Activated CD4-positive, alpha-beta memory T cell treated with anti-CD3 and anti-CD28 coated beads, Interleukin-2, amount 10 ng/mL, durations not matched to agents 7 days and 5 days (primary cell): ENCODE measurements around the gene PLEKHA6. TPM values are rescaled to one million over a fixed set of nuclear protein-coding genes. Genes with fewer than 3 reads are reported as not detected.
A peak's percentile ranks its signal among the peaks of the same experiment; 100 is the strongest.

Source experiments
- CTCF ChIA-PET: fragments of 350-600 bp; sonication (Branson Sonifier 250); formaldehyde crosslinking; loops from one replicate; lab custom pipeline; 2021; ENCODE audit warnings: antibody characterized with exemption, inconsistent platforms; lab: Charles Lee
- POLR2A ChIA-PET: fragments of 350-600 bp; sonication (Branson Sonifier 250); formaldehyde crosslinking; loops from one replicate; lab custom pipeline; 2021; ENCODE audit warnings: antibody characterized with exemption; lab: Charles Lee
- DNase-seq: peaks from one replicate; pipeline ENCODE4 v3.0.0-alpha.2; 2020
- H3K27ac Mint-ChIP-seq: one replicate; pipeline ENCODE4 v1.8.0; 2021; ENCODE audit warnings: mild to moderate bottlenecking, mixed read lengths
- H3K27me3 Mint-ChIP-seq: one replicate; pipeline ENCODE4 v1.8.0; 2021; ENCODE audit warnings: mixed read lengths
- H3K36me3 Mint-ChIP-seq: one replicate; pipeline ENCODE4 v1.8.0; 2021; ENCODE audit warnings: low read depth, mixed read lengths
- H3K4me1 Mint-ChIP-seq: one replicate; pipeline ENCODE4 v1.8.0; 2021; ENCODE audit warnings: mixed read lengths
- H3K4me3 Mint-ChIP-seq: one replicate; pipeline ENCODE4 v1.8.0; 2021; ENCODE audit warnings: mild to moderate bottlenecking, mixed read lengths
- H3K9me3 Mint-ChIP-seq: one replicate; pipeline ENCODE4 v1.8.0; 2021; ENCODE audit warnings: mixed read lengths
- total RNA-seq, 2 experiments: library from RNA; stranded (reverse); gene quantifications; one replicate each; pipeline ENCODE4 v1.2.3, GENCODE V29; 2021

Gene PLEKHA6
- total RNA-seq, 2 experiments from 2014 or later = not detected

DNA sequence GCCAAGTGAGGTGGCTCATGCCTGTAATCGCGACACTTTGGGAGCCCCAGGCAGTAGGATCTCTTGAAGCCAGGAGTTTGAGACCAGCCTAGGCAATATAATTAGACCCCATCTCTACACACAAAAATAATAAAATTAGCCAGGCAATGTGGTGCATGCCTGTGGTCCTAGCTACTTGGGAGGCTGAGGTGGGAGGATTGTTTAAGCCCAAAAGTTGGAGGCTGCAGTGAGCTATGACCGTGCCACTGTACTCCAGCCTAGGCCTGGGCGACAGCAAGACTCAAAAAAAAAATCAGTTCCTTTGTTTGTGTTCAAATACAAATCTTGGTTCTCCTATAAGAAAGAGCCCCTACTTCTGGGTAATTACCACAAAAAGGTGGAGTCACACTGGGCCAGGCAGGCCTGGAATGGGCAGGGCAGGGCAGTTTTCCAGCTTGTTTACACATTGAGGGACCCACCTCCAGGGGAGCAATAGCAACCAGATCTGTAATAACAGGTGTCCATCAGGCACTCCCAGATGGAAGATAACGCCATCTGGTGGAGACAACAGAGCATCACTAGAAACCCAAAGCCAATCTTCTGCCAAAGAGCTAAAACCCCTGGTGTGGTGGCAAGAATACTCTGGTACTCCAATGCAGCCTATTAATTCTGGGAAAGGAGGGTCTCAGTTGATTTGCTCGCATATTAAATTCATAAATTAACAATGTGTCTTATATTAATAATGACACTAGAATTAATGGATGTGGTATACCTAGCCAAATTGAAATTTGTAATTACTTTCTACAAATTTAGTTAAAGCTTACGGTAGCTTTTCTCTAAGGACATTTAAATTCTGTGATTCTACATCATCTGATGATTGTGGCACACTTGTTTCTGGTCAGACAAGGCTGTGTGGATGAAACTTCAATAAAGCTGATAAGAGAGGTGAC is 38.7 kb upstream of the PLEKHA6 start:
- POLR2A ChIA-PET = interaction anchor here (0.6 to 2.0 kb wide), 6 partner anchors 8 to 235 kb away, joined by 3 to 14 read pairs (median 4); no protein-coding TSS in a partner anchor
- peak overlapping the region; percentile 31 for H3K27ac Mint-ChIP-seq

GRCh38 chr1:204396015-204396583 is 36.4 kb upstream of the PLEKHA6 start:
- H3K27ac Mint-ChIP-seq = no peak overlapping the region
- CTCF ChIA-PET = interaction anchor here (1.0 to 1.7 kb wide), 4 partner anchors 99 to 410 kb away, joined by 3 to 4 read pairs (median 4); partner anchors contain the start of gene PIK3C2B
- H3K9me3 Mint-ChIP-seq = no peaks in the 10 kb centered on the region
- peaks cover 4% of the 10 kb centered on the region for H3K4me1 Mint-ChIP-seq
- DNase-seq = no peak
- no peak overlapping the region for H3K4me3 Mint-ChIP-seq
- H3K27me3 Mint-ChIP-seq = no peaks in the 10 kb centered on the region
- peaks cover 46% of the 10 kb centered on the region for H3K36me3 Mint-ChIP-seq
- POLR2A ChIA-PET = interaction anchor here (0.8 kb wide), 1 partner anchor 10 kb away, joined by 3 read pairs; no protein-coding TSS in a partner anchor

More for the DNA sequence above, 38.7 kb upstream of the PLEKHA6 start:
- no peaks in the 10 kb centered on the region for H3K27me3 Mint-ChIP-seq
- H3K36me3 Mint-ChIP-seq = peaks cover 60% of the 10 kb centered on the region
- H3K9me3 Mint-ChIP-seq = no peaks in the 10 kb centered on the region
- CTCF ChIA-PET = interaction anchor here (0.6 to 2.9 kb wide), 47 partner anchors 9 to 409 kb away, joined by 3 to 87 read pairs (median 5); partner anchors contain the start of genes GOLT1A, MDM4, PIK3C2B and REN
- H3K4me3 Mint-ChIP-seq = no peak overlapping the region
- DNase-seq = peak; percentile 55
- peaks cover 7% of the 10 kb centered on the region for H3K4me1 Mint-ChIP-seq

- ChIA-PET CTCF (no interaction called here), POLR2A (no interaction called here)
- no peaks in the 10 kb centered on the region for H3K27me3 Mint-ChIP-seq
- no peaks in the 10 kb centered on the region for H3K4me1 Mint-ChIP-seq
- H3K9me3 Mint-ChIP-seq = no peaks in the 10 kb centered on the region
- H3K4me3 Mint-ChIP-seq = no peak overlapping the region
- no peak for DNase-seq
- H3K36me3 Mint-ChIP-seq = peaks cover 18% of the 10 kb centered on the region
- no peak overlapping the region for H3K27ac Mint-ChIP-seq
Observed at GRCh38 chr1:204391629-204392028, 31.9 kb upstream of the PLEKHA6 start.

DNA sequence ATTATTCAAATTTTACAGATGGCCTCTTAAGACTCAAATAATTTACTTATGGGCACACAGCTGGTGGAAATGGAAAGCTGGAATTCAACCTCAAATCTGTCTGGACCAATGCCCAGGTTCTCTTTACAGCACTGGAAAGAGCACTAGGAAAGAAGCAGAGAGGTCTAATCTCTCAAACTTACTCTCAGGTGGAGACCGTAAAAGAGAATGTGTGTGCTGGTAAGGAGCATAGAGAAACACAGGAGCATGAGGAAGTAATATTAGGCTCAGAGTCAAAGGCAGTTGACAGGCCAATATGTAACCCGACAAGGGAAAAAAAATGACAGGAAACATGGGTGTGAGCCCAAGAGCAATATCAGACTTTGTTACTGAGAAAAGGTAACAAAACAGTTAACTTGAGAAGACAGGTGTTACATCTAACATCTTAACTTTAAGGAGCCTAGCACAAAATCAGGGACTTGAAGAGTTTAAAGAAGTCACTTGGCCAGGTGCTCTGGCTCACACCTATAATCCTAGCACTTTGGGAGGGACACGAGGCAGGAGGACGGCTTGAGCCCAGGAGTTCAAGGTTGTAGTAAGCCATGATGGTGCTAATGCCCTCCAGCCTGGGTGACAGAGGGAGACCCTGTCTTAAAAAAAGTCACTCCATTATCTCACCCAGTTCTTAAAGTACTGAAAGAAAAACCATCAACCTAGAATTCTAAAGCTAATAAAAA is 31.2 kb upstream of the PLEKHA6 start:
- Mint-ChIP-seq H3K4me1 (no peaks in the 10 kb centered on the region), H3K27ac (no peak overlapping the region), H3K4me3 (no peak overlapping the region), H3K27me3 (no peaks in the 10 kb centered on the region), H3K36me3 (peaks cover 13% of the 10 kb centered on the region), H3K9me3 (no peaks in the 10 kb centered on the region)
- no peak for DNase-seq
- ChIA-PET POLR2A (interaction anchor here (1.3 kb wide), 1 partner anchor 8 kb away, joined by 4 read pairs; no protein-coding TSS in a partner anchor), CTCF (no interaction called here)

GRCh38 chr1:204385727-204386126 is 26.0 kb upstream of the PLEKHA6 start:
- H3K36me3 Mint-ChIP-seq = no peaks in the 10 kb centered on the region
- no peak for DNase-seq
- no peaks in the 10 kb centered on the region for H3K9me3 Mint-ChIP-seq
- peaks cover 3% of the 10 kb centered on the region for H3K4me1 Mint-ChIP-seq
- H3K27me3 Mint-ChIP-seq = peaks cover 5% of the 10 kb centered on the region
- no peak overlapping the region for H3K4me3 Mint-ChIP-seq
- CTCF ChIA-PET = interaction anchor here (0.7 to 1.7 kb wide), 4 partner anchors 13 to 257 kb away, joined by 3 to 7 read pairs (median 4); no protein-coding TSS in a partner anchor
- POLR2A ChIA-PET = no interaction called here
- H3K27ac Mint-ChIP-seq = no peak overlapping the region

GRCh38 chr1:204384636-204385352 is 25.1 kb upstream of the PLEKHA6 start:
- Mint-ChIP-seq H3K9me3 (no peaks in the 10 kb centered on the region), H3K4me1 (peaks cover 3% of the 10 kb centered on the region), H3K4me3 (no peak overlapping the region), H3K27ac (no peak overlapping the region), H3K27me3 (peaks cover 13% of the 10 kb centered on the region), H3K36me3 (no peaks in the 10 kb centered on the region)
- POLR2A ChIA-PET = no interaction called here
- CTCF ChIA-PET = interaction anchor here (0.7 to 0.9 kb wide), 2 partner anchors 14 to 256 kb away, joined by 3 to 5 read pairs; no protein-coding TSS in a partner anchor
- DNase-seq = no peak

- Mint-ChIP-seq H3K4me3 (no peak overlapping the region), H3K36me3 (no peaks in the 10 kb centered on the region), H3K27ac (no peak overlapping the region), H3K9me3 (no peaks in the 10 kb centered on the region), H3K4me1 (peaks cover 4% of the 10 kb centered on the region), H3K27me3 (peaks cover 26% of the 10 kb centered on the region)
- ChIA-PET CTCF (interaction anchor here (1.5 to 2.2 kb wide), 2 partner anchors 16 to 20 kb away, joined by 10 to 13 read pairs; no protein-coding TSS in a partner anchor), POLR2A (no interaction called here)
- DNase-seq = no peak
Observed at GRCh38 chr1:204383163-204383904, 23.6 kb upstream of the PLEKHA6 start.

- no peak for DNase-seq
- H3K36me3 Mint-ChIP-seq = no peaks in the 10 kb centered on the region
- H3K4me1 Mint-ChIP-seq = peaks cover 10% of the 10 kb centered on the region
- ChIA-PET POLR2A (no interaction called here), CTCF (interaction anchor here (0.6 to 2.2 kb wide), 4 partner anchors 16 to 120 kb away, joined by 3 to 13 read pairs (median 7); no protein-coding TSS in a partner anchor)
- peaks cover 32% of the 10 kb centered on the region for H3K27me3 Mint-ChIP-seq
- no peak overlapping the region for H3K27ac Mint-ChIP-seq
- H3K4me3 Mint-ChIP-seq = no peak overlapping the region
- no peaks in the 10 kb centered on the region for H3K9me3 Mint-ChIP-seq
Observed at GRCh38 chr1:204382714-204383083, 23.0 kb upstream of the PLEKHA6 start.

DNA sequence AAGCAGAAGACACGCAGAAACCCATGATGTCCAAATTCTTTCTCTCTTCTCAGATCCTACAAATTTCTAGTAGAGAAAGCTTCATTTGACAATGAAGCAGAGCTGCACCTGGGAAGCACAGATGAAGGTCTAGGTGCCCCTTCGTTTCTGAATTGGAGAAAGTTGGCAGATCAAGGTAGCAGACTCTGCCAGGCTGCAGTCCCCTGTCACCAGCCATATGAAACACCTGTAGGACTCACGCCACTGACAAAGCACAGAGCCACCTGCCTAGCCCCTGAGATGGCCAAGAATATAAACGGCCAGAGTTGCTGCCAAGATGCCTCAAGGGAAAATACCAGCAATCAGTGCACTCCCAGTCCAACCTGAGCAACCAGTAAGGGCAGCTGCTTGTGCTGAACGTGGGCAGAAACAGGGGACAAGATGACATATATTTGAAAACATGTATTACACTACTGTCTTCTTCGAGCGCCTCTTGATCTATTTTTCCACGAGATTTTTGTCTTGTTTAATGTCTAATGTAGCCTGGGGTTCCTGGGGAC is 20.6 kb upstream of the PLEKHA6 start:
- Mint-ChIP-seq H3K36me3 (no peaks in the 10 kb centered on the region), H3K27me3 (peaks cover 43% of the 10 kb centered on the region), H3K4me1 (peaks cover 13% of the 10 kb centered on the region), H3K4me3 (no peak overlapping the region), H3K27ac (no peak overlapping the region), H3K9me3 (no peaks in the 10 kb centered on the region)
- ChIA-PET CTCF (interaction anchor here (1.2 to 4.8 kb wide), 2 partner anchors 17 to 18 kb away, joined by 4 to 19 read pairs; no protein-coding TSS in a partner anchor), POLR2A (interaction anchor here (0.8 kb wide), 1 partner anchor 10 kb away, joined by 3 read pairs; no protein-coding TSS in a partner anchor)
- no peak for DNase-seq

GRCh38 chr1:204377800-204378668 is 18.3 kb upstream of the PLEKHA6 start:
- POLR2A ChIA-PET = interaction anchor here (1.0 kb wide), 1 partner anchor 15 kb away, joined by 3 read pairs; no protein-coding TSS in a partner anchor
- H3K4me3 Mint-ChIP-seq = peak overlapping the region; percentile 70
- no peak overlapping the region for H3K27ac Mint-ChIP-seq
- H3K36me3 Mint-ChIP-seq = no peaks in the 10 kb centered on the region
- peaks cover 13% of the 10 kb centered on the region for H3K4me1 Mint-ChIP-seq
- no peaks in the 10 kb centered on the region for H3K9me3 Mint-ChIP-seq
- peaks cover 43% of the 10 kb centered on the region for H3K27me3 Mint-ChIP-seq
- CTCF ChIA-PET = interaction anchor here (1.2 to 4.8 kb wide), 4 partner anchors 14 to 125 kb away, joined by 5 to 19 read pairs (median 12); no protein-coding TSS in a partner anchor
- DNase-seq = peak; percentile 41
